Stromal cell of bone marrow (primary cell): ENCODE measurements around the gene SLC5A9.
"Not testable (repeated sequence)": the region's sequence is repeated elsewhere in the genome, so short reads cannot be mapped to it uniquely, and the experiment has no call there.

Experiments used
- DNase-seq: peaks from one replicate; pipeline ENCODE4 v3.0.0-alpha.2; 2012; ENCODE audit warnings: low read depth

The SLC5A9 gene

DNA sequence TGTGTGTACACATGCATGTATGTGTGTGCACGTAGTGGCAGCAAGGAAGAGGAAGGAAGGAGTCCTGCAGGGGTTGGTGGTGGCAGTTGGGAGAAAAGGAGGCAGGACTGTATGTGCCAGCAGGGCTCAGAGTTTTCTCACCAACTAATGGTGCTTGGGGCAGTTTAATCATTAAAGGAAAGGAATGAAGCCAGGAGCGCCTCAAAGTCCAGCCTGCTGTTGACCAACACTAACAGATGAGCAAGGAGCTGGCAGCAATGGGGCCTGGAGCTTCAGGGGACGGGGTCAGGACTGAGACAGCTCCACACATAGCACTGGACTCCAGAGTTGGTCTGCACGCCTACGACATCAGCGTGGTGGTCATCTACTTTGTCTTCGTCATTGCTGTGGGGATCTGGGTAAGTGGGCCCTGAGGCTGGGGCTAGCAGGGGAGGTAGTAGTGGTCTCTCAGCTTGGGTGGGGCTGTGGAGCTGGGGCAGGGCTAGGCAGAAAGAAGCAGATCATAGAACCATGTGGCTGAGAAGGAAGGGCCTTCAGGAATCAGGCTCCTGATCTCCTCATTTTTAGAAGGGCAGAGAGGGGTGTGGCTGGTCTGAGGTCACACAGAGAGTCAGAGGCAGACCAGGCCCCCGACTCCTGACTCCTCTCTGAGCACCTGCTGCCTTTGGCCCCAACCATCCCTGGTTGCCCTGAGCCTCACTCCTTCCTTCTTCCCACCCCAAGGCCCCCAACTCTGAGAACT is at the start of gene SLC5A9:
Gene SLC5A9, plus strand, starts transcription at position 216 of the 742 bp plus-strand sequence. Its CDS starts 21 bp downstream, at position 237.
- no peak for DNase-seq

- no peak for DNase-seq
Measured at GRCh38 chr1:48175116-48175515, 47.4 kb upstream of the SLC5A9 start.

- no peak for DNase-seq
Measured at GRCh38 chr1:48177257-48177656, 45.3 kb upstream of the SLC5A9 start.

DNA sequence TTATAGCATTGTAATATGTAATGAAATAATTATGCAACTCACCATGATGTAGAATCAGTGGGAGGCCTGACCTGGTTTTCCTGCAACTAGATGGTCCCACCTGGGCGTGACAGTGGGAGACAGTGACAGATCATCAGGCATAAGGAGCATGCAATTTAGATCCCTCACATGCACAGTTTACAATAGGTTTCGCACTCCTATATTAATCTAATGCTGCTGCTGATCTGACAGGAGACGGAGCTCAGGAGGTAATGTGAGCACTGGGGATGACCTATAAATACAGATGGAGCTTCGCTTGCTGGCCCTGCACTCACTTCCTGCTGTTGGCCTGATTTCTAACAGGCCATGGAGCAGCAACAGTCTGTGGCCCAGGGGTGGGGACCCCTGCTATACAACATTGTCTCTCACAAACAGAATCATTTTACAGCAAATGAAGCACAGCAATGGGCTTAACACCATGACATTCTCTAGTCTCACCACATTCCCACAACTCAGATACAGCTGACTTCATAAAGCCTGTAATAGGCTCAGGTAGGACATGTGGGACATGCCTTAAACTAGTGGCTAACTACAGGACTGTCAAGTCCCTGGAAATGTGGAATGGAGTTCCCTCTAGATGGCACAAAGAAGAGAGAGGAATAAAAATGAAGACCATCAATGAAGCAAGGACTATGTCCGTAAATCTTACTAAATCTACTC is 40.7 kb upstream of the SLC5A9 start:
- DNase-seq = no peak

DNA sequence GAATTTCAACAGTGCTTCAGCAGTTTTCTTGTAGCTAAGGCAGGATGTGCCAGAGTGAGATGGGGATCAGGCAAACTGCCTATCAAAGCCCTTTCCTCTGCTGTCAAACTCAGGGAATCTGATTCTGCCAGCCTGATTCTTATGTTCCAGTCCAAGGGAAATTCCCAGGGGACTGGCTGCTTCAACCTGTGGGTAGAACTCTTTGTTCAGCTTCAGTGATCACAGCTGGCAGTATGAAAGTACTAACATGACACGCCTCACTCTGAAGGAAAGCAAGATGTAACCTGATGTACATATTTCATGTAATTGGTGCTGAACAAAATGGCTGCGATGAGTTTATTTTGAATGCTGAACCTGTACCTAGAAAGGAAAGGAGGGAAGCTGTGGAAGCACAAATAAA is 40.1 kb upstream of the SLC5A9 start:
- no peak for DNase-seq

DNA sequence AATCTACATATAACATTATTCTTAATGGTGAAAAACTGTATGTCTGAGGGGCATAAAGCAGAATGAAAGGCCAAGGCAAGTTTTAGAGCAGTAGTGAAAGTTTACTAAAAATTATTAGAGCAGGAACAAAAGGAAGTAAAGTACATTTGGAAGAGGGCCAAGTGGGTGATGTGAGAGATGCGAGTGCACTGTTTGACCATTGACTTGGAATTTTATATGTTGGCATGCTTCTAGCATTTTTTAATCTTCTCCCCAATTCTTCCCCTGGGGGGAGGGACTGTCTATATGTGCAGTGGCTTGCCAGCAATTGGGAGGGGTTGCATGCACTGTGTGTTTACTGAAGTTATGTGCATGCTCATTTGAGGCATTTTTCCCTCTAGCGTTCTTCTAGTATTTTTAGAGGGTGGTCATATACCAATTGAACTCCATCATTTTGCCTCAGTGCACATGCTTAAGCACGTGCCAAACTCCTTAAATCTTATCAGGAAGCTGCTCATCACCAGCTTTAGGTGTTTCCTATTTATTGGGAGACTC is 36.1 kb upstream of the SLC5A9 start:
- DNase-seq = no peak

GRCh38 chr1:48187969-48188563 is 34.5 kb upstream of the SLC5A9 start:
- DNase-seq = no peak

DNA sequence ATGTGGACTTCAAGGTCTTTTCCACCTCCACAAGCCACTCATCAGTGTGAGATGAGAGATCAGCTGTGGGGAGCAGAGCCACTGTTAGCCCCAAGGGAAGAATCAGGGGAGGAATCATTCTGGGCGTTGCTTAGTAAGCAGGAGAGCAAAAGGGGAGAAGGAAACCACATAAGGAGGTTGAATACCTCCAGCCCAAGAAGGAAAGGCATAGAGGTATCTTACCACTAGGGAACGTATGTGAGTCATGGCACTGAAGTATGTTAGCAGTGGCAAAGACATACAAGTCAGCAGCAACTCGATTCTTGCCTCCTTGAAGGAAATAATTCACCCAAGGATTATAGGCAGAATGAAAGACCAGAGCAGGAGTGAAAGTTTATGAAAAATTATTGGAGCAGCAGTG is 31.6 kb upstream of the SLC5A9 start:
- DNase-seq = no peak

DNA sequence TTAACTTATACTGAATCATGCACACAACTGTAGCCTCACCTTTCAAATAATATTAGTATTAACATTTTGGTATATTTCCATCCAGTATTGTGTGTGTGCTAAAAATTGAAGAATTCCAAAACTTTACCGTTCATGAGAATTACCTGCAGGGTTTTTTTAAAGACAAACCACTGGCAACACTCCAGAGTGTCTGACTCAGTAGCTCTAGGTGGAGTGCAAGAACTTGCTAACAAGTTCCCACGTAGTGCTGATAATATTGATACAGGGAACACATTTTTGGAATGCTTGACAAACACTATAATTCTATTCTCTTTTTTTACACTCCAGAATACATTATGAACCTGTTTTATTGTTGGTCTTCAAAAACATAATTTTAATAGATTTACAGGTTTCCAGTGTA is 27.7 kb upstream of the SLC5A9 start:
- no peak for DNase-seq

GRCh38 chr1:48196237-48196636 is 26.3 kb upstream of the SLC5A9 start:
- no peak for DNase-seq

GRCh38 chr1:48198970-48199369 is 23.5 kb upstream of the SLC5A9 start:
- no peak for DNase-seq

- peak; percentile 6 for DNase-seq
Measured at GRCh38 chr1:48200166-48200900, 22.2 kb upstream of the SLC5A9 start.

DNA sequence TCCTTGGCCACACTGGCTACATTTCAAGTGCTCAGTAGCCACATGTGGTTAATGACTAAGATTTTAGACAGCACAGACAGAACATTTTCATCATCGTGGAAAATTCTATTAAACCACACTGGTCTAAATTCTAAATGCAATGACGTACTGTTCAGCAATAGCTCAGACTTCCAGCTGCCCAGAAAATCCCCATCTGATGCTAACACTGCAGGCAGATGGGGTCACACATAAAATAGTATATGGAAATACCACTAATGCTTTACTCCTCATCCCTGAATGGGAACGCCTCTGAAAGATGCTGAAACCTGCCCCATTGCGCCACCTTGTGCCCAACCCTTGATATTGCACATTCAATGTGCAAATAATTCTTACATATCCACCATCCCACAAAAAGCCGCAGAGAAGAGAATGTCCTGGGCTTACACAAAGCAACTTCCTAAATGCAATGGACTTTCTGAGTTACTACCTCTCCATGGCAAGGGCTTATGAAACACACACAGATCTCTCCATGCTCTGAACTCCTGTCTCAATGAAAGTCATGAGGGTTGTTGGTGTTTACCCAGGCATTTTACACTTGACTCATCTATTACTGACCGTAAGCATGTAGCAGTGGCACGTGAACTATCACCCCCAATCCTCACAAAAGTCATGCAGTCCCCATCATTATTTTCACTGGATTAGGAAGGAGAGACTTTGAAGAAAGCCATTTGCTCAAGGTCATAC is 20.3 kb upstream of the SLC5A9 start:
- DNase-seq = peak; percentile 88

GRCh38 chr1:48203287-48203900 is 19.1 kb upstream of the SLC5A9 start:
- DNase-seq = peak; percentile 6

DNA sequence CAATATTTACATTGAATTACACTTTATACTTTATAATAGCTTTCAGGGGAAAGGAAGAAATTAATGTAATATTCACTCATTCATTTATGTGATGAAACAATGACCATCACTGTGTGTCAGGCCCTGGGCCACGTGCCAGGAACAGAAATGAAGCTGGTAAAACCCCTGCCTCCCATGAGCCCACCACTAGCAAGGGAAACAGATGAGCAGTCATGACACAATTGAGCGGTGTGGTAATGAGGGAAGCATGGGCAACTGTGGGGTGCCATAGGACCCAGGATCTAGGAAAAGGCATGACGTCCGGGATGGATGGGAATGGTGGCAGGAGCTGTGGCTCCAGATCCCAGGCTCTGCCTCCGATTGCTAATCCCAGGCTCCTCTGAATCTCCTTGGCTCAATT is 17.0 kb upstream of the SLC5A9 start:
- no peak for DNase-seq

GRCh38 chr1:48206371-48206770 is 16.1 kb upstream of the SLC5A9 start:
- DNase-seq = no peak

GRCh38 chr1:48207131-48207530 is 15.4 kb upstream of the SLC5A9 start:
- DNase-seq = no peak

GRCh38 chr1:48207536-48208075 is 14.9 kb upstream of the SLC5A9 start:
- DNase-seq = no peak

- no peak for DNase-seq
Measured at GRCh38 chr1:48208251-48208650, 14.3 kb upstream of the SLC5A9 start.

DNA sequence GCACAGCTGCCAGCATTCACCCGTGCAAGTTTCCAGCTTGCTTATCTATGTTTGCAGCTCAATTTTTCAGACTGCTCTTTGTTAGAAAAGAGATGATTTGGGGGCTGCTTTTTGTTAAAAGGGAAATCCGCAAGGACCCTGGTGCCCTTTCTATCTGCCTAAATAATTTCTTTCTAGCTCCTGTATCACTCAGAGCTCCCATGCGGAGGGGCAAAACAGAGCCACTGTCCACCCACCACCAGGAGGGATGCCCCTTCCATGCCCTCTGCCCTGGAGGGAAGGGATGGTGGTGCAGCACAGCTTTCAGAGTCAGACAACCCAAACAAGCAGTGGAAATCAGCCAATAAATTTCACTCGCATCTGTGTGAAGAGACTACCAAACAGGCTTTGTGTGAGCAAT is 13.9 kb upstream of the SLC5A9 start:
- DNase-seq = no peak

GRCh38 chr1:48213462-48213861 is 9.1 kb upstream of the SLC5A9 start:
- DNase-seq = not testable (repeated sequence)
